ENCODE data around the gene LTF. TPM values are rescaled to one million over a fixed set of nuclear protein-coding genes. Genes with fewer than 3 reads are reported as not detected.

The LTF gene
- total and polyA plus RNA-seq, 2 of the 13 experiments (the other 11 are each of a cell fraction or from before 2014, with no cell fraction given), result not detected

GRCh38 chr3:46482632-46483350 lies 18.1 kb upstream of the LTF start:
- no peak for DNase-seq (ENCODE audit: low spot score)
- in situ Hi-C loops (cut with HindIII; ENCODE audit: extremely low pct_ligation_motif_present, low pct_unique_long_range_greater_than_20kb) (loop anchor here (10.0 kb wide), 1 partner anchor 182 kb away; no protein-coding TSS in a partner anchor), intact Hi-C loops (cut with micrococcal nuclease; ENCODE audit: unreplicated experiment) (no loop called here)
- H3K4me1 ChIP-seq (ENCODE audit: insufficient read depth, low read length), result peaks cover 14% of the 10 kb centered on the region
- H3K27me3 ChIP-seq (ENCODE audit: control insufficient read depth in 1 of 2, insufficient read depth in 2 of 2, low read length in 2 of 2), result peaks cover 0 to 1% of the 10 kb centered on the region in 2 experiments; a peak in 1 of 5 replicates
- no peak overlapping the region for H2AFZ ChIP-seq (ENCODE audit: low read length)
- ChIA-PET CTCF (ENCODE audit: low intra/inter-chr PET ratio, low total read pairs) (no interaction called here), POLR2A (no interaction called here)
- no TSS peak for BruUV-seq (replicated peaks)
- H4K20me1 ChIP-seq (ENCODE audit: insufficient read depth, low read length), result no peaks in the 10 kb centered on the region
- 57% methylated on average over 1 of the region's 1 CpG for WGBS (ENCODE audit: low lambda C conversion rate)
- ATAC-seq, result no peak
- H3K36me3 ChIP-seq (replicated peaks in 1 of 2; ENCODE audit: control insufficient read depth in 1 of 2, insufficient read depth in 2 of 2, low read length in 2 of 2), result no peaks in the 10 kb centered on the region
- H3K79me2 ChIP-seq (ENCODE audit: insufficient read depth, low read length), result no peaks in the 10 kb centered on the region
- H3K4me3 ChIP-seq (replicated peaks in 1 of 3; ENCODE audit: insufficient read depth in 1 of 3, low read depth in 2 of 3, low read length in 3 of 3), result no peak overlapping the region
- H3K27ac ChIP-seq (ENCODE audit: extremely low read length, insufficient read depth, low read length), result no peak overlapping the region
- H3K9me3 ChIP-seq (ENCODE audit: low read length), result no peaks in the 10 kb centered on the region
- no peak overlapping the region for H3K4me2 ChIP-seq (ENCODE audit: low read depth, low read length)
- no peak for FAIRE-seq
- TF ChIP-seq ZNF552 (CRISPR knock-in tag; IDR thresholded peaks at IDR 0.05; ENCODE audit: borderline replicate concordance) (no peak), SOX5 (CRISPR knock-in tag; IDR thresholded peaks at IDR 0.05; ENCODE audit: borderline replicate concordance) (no peak), TSC22D2 (CRISPR knock-in tag; IDR thresholded peaks at IDR 0.05; ENCODE audit: borderline replicate concordance) (no peak), NFAT5 (CRISPR knock-in tag; IDR thresholded peaks at IDR 0.05) (no peak), ZNF781 (CRISPR knock-in tag; IDR thresholded peaks at IDR 0.05; ENCODE audit: borderline replicate concordance, not compliant biosample characterization) (no peak), SOX6 (IDR thresholded peaks at IDR 0.05) (no peak), SOX6 (CRISPR knock-in tag; IDR thresholded peaks at IDR 0.05) (no peak)
- H3K9ac ChIP-seq (ENCODE audit: insufficient read depth, low read depth, low read length), result no peak overlapping the region

Data from HepG2 (cell line).